Measurements from ENCODE around the gene CFAP54. TPM values are rescaled to one million over a fixed set of nuclear protein-coding genes. Genes with fewer than 3 reads are reported as not detected.
"Not testable (repeated sequence)": the region's sequence is repeated elsewhere in the genome, so short reads cannot be mapped to it uniquely, and the experiment has no call there.

The CFAP54 gene
- total RNA-seq, 1 donor from 2014 or later: 8.9 TPM

DNA sequence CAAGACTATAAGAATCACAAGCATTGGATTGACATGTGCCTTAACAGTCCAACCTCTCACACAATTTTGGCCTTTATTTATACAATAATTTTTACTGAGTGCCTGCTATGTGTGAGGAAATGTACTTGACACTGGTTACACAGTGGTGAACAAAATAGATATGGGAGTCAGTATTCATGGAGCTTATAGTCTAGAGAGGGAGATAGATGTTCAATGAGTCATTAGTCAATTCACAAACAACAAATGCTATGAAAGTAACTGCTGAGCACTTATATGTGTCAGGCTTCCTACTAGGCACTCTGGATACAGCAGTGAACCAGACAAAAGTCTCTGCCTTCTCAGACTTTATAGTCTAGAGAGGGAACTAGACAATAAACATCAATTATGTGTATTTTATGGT is 3.7 kb downstream of the CFAP54 start:
- H3K27me3 Mint-ChIP-seq: peaks cover 7% of the 10 kb centered on the region
- peaks cover 5% of the 10 kb centered on the region for H3K9me3 Mint-ChIP-seq
- peaks cover 5% of the 10 kb centered on the region for H3K4me1 Mint-ChIP-seq (ENCODE audit: unreplicated experiment)
- no peak overlapping the region for H3K4me3 Mint-ChIP-seq
- H3K36me3 Mint-ChIP-seq: peaks cover 3% of the 10 kb centered on the region
- no peak overlapping the region for H3K27ac Mint-ChIP-seq
- DNase-seq (ENCODE audit: extremely low spot score, unreplicated experiment): no peak
- TF ChIP-seq, protein P1, sequence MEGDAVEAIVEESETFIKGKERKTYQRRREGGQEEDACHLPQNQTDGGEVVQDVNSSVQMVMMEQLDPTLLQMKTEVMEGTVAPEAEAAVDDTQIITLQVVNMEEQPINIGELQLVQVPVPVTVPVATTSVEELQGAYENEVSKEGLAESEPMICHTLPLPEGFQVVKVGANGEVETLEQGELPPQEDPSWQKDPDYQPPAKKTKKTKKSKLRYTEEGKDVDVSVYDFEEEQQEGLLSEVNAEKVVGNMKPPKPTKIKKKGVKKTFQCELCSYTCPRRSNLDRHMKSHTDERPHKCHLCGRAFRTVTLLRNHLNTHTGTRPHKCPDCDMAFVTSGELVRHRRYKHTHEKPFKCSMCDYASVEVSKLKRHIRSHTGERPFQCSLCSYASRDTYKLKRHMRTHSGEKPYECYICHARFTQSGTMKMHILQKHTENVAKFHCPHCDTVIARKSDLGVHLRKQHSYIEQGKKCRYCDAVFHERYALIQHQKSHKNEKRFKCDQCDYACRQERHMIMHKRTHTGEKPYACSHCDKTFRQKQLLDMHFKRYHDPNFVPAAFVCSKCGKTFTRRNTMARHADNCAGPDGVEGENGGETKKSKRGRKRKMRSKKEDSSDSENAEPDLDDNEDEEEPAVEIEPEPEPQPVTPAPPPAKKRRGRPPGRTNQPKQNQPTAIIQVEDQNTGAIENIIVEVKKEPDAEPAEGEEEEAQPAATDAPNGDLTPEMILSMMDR (conservative IDR thresholded peaks at IDR 0.05): no peak

DNA sequence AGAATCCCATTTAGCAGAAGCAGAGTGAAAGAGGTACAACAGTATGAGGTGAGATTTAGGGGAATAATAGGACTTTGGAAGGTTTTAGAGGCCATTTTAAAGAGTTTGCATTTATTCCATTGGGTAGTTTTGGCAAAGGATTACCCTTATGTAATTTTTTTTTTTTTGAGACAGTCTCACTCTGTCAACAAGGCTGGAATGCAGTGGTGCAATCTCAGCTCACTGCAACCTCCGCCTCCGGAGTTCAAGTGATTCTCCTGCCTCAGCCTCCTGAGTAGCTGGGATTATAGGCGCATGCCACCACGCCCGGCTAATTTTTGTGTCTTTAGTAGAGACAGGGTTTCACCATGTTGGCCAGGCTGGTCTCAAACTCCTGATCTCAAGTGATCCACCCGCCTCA is 4.8 kb downstream of the CFAP54 start:
- not testable (repeated sequence) for H3K9me3 Mint-ChIP-seq; H3K4me3 Mint-ChIP-seq; DNase-seq (ENCODE audit: extremely low spot score, unreplicated experiment); H3K4me1 Mint-ChIP-seq (ENCODE audit: unreplicated experiment); H3K27ac Mint-ChIP-seq; H3K36me3 Mint-ChIP-seq; H3K27me3 Mint-ChIP-seq

DNA sequence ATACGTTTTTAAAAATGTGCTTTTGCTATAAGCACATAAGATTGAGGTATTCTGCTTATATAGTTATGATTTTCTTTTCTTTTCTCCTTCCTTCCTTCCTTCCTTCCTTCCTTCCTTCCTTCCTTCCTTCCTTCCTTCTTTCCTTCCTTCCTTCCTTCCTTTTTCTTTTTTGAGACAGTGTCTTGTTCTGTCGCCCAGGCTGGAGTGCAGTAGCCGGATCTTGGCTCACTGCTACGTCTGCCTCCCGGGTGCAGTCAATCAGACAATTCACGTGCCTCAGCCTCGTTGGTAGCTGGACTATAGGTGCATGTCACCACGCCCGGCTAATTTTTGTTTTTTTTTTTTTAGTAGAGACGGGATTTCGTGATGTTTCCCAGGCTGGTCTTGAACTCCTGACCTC is 5.8 kb downstream of the CFAP54 start:
- no peak for DNase-seq (ENCODE audit: extremely low spot score, unreplicated experiment)
- no peaks in the 10 kb centered on the region for H3K27me3 Mint-ChIP-seq
- TF ChIP-seq, protein P1 (conservative IDR thresholded peaks at IDR 0.05): no peak
- no peaks in the 10 kb centered on the region for H3K4me1 Mint-ChIP-seq (ENCODE audit: unreplicated experiment)
- peaks cover 8% of the 10 kb centered on the region for H3K9me3 Mint-ChIP-seq
- H3K36me3 Mint-ChIP-seq: peaks cover 3% of the 10 kb centered on the region
- H3K4me3 Mint-ChIP-seq: no peak overlapping the region
- H3K27ac Mint-ChIP-seq: no peak overlapping the region

DNA sequence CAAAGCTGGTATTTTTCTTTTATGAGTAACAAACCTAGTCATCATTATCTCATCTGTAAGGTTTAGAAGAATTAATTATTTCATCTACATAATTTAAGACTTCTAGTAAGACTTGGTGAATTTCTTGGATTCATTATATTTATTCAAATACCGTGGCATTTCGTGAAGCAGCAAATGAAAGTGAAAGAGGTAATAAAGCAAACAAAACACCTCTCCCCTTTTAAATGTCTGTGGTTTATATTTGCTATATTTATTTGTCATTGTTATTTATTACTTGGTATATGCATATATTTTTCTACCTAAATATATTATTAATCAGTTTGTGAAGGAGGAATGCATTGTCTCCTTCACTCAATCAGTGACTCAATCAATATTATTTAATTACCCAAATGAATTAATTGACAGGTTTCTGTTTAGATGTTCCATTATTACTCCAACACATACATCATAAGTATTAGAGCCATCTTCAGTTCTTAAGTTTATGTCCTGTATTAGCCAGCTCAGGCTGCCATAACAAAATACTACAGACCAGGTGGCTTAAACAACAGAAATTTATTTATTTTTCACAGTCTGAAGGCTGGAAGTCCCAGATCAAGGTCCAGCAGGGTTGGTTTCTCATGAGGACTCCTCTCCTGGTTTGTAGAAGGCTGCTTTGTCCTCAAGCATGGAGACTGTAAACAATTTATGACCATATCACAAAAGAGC is 6.6 kb downstream of the CFAP54 start:
- no peaks in the 10 kb centered on the region for H3K27me3 Mint-ChIP-seq
- no peaks in the 10 kb centered on the region for H3K4me1 Mint-ChIP-seq (ENCODE audit: unreplicated experiment)
- peaks cover 10% of the 10 kb centered on the region for H3K9me3 Mint-ChIP-seq
- H3K27ac Mint-ChIP-seq: no peak overlapping the region
- no peak for DNase-seq (ENCODE audit: extremely low spot score, unreplicated experiment)
- H3K36me3 Mint-ChIP-seq: peaks cover 3% of the 10 kb centered on the region
- no peak overlapping the region for H3K4me3 Mint-ChIP-seq
- TF ChIP-seq, protein P1 (conservative IDR thresholded peaks at IDR 0.05): no peak

DNA sequence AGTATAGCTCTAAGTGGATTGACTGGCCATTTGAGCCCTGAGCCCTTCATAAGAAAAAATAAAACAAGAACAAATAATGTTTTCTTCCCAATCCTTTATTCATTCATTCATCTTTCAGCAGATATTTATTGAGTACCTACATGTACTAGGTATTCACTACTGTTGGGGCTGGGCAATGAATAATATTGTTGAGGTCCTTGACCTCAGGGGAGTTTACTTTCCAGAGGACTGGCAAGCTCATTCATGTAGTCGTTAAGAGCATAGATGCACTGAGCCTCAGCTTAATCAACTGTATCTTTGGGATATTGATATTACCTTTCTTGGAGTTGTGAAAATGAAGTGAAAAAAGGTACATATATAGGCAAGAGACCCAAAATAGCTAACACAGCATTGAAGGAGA is 7.6 kb downstream of the CFAP54 start:
- DNase-seq (ENCODE audit: extremely low spot score, unreplicated experiment): no peak
- H3K9me3 Mint-ChIP-seq: peaks cover 10% of the 10 kb centered on the region
- H3K27me3 Mint-ChIP-seq: no peaks in the 10 kb centered on the region
- no peak overlapping the region for H3K4me3 Mint-ChIP-seq
- peaks cover 8% of the 10 kb centered on the region for H3K4me1 Mint-ChIP-seq (ENCODE audit: unreplicated experiment)
- H3K27ac Mint-ChIP-seq: no peak overlapping the region
- H3K36me3 Mint-ChIP-seq: peaks cover 3% of the 10 kb centered on the region
- TF ChIP-seq, protein P1 (conservative IDR thresholded peaks at IDR 0.05): no peak

DNA sequence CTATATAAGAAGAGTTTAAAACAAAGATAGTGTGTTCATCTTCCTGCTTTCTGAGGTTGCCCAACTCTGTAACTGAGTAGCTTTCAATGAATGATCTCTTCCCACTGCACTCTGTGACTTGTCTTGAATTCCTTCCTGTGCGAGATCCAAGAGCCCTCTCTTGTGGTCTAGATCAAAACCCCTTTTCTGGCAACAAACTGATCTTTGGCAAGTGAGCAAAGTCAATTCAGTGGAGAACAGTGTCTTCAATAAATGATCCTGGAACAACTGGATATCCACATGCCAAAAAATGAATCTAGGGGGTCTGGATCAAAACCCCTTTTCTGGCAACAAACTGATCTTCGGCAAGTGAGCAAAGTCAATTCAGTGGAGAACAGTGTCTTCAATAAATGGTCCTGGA is 8.5 kb downstream of the CFAP54 start:
- no peaks in the 10 kb centered on the region for H3K36me3 Mint-ChIP-seq
- TF ChIP-seq, protein P1 (conservative IDR thresholded peaks at IDR 0.05): no peak
- no peak overlapping the region for H3K27ac Mint-ChIP-seq
- no peak for DNase-seq (ENCODE audit: extremely low spot score, unreplicated experiment)
- H3K4me1 Mint-ChIP-seq (ENCODE audit: unreplicated experiment): peaks cover 8% of the 10 kb centered on the region
- H3K9me3 Mint-ChIP-seq: peaks cover 10% of the 10 kb centered on the region
- H3K4me3 Mint-ChIP-seq: no peak overlapping the region
- H3K27me3 Mint-ChIP-seq: no peaks in the 10 kb centered on the region
